Right lobe of liver (tissue), 6 donors: ENCODE data around the gene RBM19. TPM values are rescaled to one million over a fixed set of nuclear protein-coding genes. Genes with fewer than 3 reads are reported as not detected.

Experiments used
- ATAC-seq, 4 donors: fragments of 200-7000 bp; cut with Tn5 transposase; one replicate each; pipeline ENCODE4 v1.9.1; 2020; ENCODE audit warnings: mild to moderate bottlenecking in 4 of 4, moderate library complexity in 4 of 4
- DNase-seq, 3 donors: peaks; one replicate each; pipeline ENCODE4 v3.0.0-alpha.2; 2020
- H3K27ac ChIP-seq, 3 donors: fragments of 200-600 bp; one replicate each; pipeline ENCODE4 v1.8.0; 2022
- H3K27me3 ChIP-seq, 2 donors: fragments of 200-600 bp; one replicate each; pipeline ENCODE4 v1.8.0; 2022
- H3K36me3 ChIP-seq, 4 donors: fragments of 200-600 bp; sonication (generic) in 1 of 4; one replicate each; pipeline versions ENCODE4 v1.5.1 to v1.8.0; 2017 to 2022; ENCODE audit warnings: control low read depth in 1 of 4
- H3K4me1 ChIP-seq, 4 donors: fragments of 200-600 bp; sonication (generic) in 1 of 4; one replicate each; pipeline versions ENCODE4 v1.5.1 to v1.8.0; 2017 to 2022; ENCODE audit warnings: control low read depth in 1 of 4
- H3K4me3 ChIP-seq, 3 donors: fragments of 200-600 bp; one replicate each; pipeline ENCODE4 v1.8.0; 2022
- H3K9me3 ChIP-seq, 4 donors: fragments of 200-600 bp; sonication (generic) in 1 of 4; one replicate each; pipeline versions ENCODE4 v1.5.1 to v1.8.0; 2017 to 2022; ENCODE audit warnings: control low read depth in 1 of 4
- POLR2A ChIP-seq: fragments of 450-650 bp; IDR thresholded peaks from one replicate; pipeline ENCODE4 v1.6.1; 2017; ENCODE audit warnings: antibody characterized with exemption, mild to moderate bottlenecking
- WGBS: methylation state at CpG from one replicate; pipeline ENCODE4 v1.1.6; 2018; ENCODE audit warnings: low coverage, low lambda C conversion rate; ENCODE audit not compliant: insufficient coverage; ENCODE audit errors: missing lambda C conversion rate; 5-methylcytosine and 5-hydroxymethylcytosine counted together
- intact Hi-C, 2 donors: fragments of 100-400 bp; cut with DNase I; formaldehyde crosslinking; loops; one replicate each; pipeline versions ENCODE4 v1.11.2 to v1.14.1; 2022
- total RNA-seq, 6 experiments: library from RNA; depleted of rRNA in 2 of 6; stranded (reverse); fragments of >200 nt in 2 of 6; fragmentation: NEBNext Ultra II Directional in 3 of 6; extraction: Animal tissue kit (Norgen Biotek cat#: 25700) in 3 of 6; gene quantifications; one replicate each; pipeline versions ENCODE4 v1.1.0 to v1.2.4, GENCODE V29; 2016 to 2023
- TF ChIP-seq, protein P1 (sequence below), 4 donors: fragments of 200-600 bp in 3 of 4; fragments of 450-650 bp in 1 of 4; IDR thresholded peaks; one replicate each; pipeline versions ENCODE4 v1.5.1 to v1.8.0; 2016 to 2022; ENCODE audit warnings: antibody characterized with exemption in 4 of 4, mild to moderate bottlenecking in 2 of 4
- donor health status: DM: no; HTN: yes; CAD: no.
- donor health status: DM: no; HTN: no; CAD: no.
- donor health status: DM: no; HTN: no; CAD: no.
- donor health status: DM: no; HTN: yes; CAD: no.
- donor health status: DM: no; HTN: yes; CAD: no.

RBM19 gene
- total RNA-seq, 6 experiments from 2014 or later: 11.3 to 17.2 (median 14.2) TPM

DNA sequence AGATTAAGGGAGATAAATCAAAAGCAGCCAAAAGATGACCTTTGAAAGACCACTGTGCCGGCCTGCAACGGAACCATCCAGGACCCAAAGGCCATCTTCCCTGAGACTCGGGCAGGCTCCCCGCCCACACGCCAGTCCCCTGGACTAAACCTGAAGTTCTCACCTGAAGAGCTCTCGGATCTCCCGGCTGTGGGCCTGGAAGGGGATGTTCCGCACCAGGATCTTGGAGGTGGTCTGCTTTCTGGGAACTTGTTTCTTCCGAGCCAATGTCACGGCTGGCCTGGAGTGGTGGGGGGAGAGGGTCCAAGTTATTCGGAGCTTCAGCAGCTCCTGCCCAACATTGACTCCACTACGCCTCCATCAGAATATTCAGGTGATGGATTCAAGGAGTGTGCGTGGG is 51.3 kb downstream of the RBM19 start:
- Histone ChIP-seq H3K27me3 (no peaks in the 10 kb centered on the region), H3K9me3 (no peaks in the 10 kb centered on the region), H3K4me3 (no peak overlapping the region), H3K4me1 (no peaks in the 10 kb centered on the region), H3K36me3 (peaks cover 0 to 1% (median 0%) of the 10 kb centered on the region in 4 donors), H3K27ac (no peak overlapping the region)
- TF ChIP-seq POLR2A: no peak
- TF ChIP-seq, protein P1, sequence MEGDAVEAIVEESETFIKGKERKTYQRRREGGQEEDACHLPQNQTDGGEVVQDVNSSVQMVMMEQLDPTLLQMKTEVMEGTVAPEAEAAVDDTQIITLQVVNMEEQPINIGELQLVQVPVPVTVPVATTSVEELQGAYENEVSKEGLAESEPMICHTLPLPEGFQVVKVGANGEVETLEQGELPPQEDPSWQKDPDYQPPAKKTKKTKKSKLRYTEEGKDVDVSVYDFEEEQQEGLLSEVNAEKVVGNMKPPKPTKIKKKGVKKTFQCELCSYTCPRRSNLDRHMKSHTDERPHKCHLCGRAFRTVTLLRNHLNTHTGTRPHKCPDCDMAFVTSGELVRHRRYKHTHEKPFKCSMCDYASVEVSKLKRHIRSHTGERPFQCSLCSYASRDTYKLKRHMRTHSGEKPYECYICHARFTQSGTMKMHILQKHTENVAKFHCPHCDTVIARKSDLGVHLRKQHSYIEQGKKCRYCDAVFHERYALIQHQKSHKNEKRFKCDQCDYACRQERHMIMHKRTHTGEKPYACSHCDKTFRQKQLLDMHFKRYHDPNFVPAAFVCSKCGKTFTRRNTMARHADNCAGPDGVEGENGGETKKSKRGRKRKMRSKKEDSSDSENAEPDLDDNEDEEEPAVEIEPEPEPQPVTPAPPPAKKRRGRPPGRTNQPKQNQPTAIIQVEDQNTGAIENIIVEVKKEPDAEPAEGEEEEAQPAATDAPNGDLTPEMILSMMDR (IDR thresholded peaks at IDR 0.05): no peak
- 80% methylated on average over 2 of the region's 13 CpGs for WGBS
- intact Hi-C loops: loop anchor here (10.0 kb wide), 1 partner anchor 450 kb away; no protein-coding TSS in a partner anchor
- no peak for ATAC-seq
- DNase-seq: no peak

DNA sequence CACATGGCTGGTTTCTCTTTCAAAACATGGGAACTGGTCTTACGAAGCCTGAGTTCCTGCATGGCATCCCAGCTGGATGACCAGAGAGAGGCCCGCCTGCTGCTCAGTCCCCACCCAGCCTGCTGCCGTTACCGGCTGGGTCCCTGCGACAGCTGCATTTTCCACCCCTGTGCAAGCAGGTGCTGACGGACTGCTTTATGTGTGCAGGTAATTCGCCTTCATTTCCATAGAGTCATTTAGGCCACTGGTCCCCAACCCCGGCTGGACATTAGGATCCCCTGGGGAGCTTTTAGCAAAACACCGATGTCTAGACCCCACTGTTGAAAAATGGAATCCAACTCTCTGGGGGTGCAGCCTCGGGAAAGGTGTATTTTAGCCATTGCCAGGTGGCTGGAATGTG is 51.9 kb downstream of the RBM19 start:
- peaks cover 0 to 1% (median 0%) of the 10 kb centered on the region in 4 donors for H3K36me3 ChIP-seq
- no peaks in the 10 kb centered on the region for H3K27me3 ChIP-seq
- H3K4me3 ChIP-seq: no peak overlapping the region
- TF ChIP-seq, protein P1 (IDR thresholded peaks at IDR 0.05): no peak
- no peak for TF ChIP-seq POLR2A
- ATAC-seq (no peak), DNase-seq (no peak)
- no peaks in the 10 kb centered on the region for H3K4me1 ChIP-seq
- no peak overlapping the region for H3K27ac ChIP-seq
- intact Hi-C loops: loop anchor here (10.0 kb wide), 1 partner anchor 449 kb away; no protein-coding TSS in a partner anchor
- no peaks in the 10 kb centered on the region for H3K9me3 ChIP-seq
- WGBS: 62% methylated on average over 3 of the region's 10 CpGs

DNA sequence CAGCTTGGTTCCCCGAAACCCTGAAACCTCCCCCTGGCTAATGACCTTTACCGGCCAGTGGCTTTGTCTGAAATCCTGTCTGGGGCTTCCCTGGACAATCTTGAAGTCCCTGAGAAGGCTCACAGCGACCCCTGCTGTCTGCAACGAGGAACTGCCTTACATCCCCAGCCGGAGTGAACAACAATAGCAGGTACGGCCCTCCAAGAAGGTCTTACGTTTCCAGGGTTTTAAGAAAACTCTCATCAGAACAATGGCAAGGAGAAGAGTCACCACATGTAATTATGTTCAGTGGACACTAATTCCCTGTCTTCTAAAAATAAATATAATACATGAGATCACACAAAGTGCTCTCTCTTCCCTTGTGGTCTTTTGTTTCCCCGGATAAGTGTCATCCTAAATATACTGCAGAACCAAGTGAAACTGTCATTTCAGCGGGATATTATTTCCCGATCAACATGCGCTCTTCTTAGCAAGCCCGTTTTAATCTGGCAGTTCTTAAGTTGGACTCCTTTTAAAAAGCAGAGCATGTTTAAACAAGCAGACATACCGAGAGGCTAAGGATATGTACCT is 53.3 kb downstream of the RBM19 start:
- intact Hi-C loops: loop anchor here (10.0 kb wide), 1 partner anchor 448 kb away; no protein-coding TSS in a partner anchor
- Histone ChIP-seq H3K9me3 (no peaks in the 10 kb centered on the region), H3K4me3 (no peak overlapping the region), H3K27ac (no peak overlapping the region), H3K4me1 (no peaks in the 10 kb centered on the region), H3K36me3 (peaks cover 0 to 1% (median 0%) of the 10 kb centered on the region in 4 donors), H3K27me3 (no peaks in the 10 kb centered on the region)
- ATAC-seq: peak; percentile 64 to 84 (median 78)
- 58% methylated on average over 12 of the region's 13 CpGs for WGBS
- TF ChIP-seq, protein P1 (IDR thresholded peaks at IDR 0.05): peak; percentile 68 to 83 (median 76)
- no peak for TF ChIP-seq POLR2A
- peak in 2 of 3 donors; percentile 49 to 57 for DNase-seq

DNA sequence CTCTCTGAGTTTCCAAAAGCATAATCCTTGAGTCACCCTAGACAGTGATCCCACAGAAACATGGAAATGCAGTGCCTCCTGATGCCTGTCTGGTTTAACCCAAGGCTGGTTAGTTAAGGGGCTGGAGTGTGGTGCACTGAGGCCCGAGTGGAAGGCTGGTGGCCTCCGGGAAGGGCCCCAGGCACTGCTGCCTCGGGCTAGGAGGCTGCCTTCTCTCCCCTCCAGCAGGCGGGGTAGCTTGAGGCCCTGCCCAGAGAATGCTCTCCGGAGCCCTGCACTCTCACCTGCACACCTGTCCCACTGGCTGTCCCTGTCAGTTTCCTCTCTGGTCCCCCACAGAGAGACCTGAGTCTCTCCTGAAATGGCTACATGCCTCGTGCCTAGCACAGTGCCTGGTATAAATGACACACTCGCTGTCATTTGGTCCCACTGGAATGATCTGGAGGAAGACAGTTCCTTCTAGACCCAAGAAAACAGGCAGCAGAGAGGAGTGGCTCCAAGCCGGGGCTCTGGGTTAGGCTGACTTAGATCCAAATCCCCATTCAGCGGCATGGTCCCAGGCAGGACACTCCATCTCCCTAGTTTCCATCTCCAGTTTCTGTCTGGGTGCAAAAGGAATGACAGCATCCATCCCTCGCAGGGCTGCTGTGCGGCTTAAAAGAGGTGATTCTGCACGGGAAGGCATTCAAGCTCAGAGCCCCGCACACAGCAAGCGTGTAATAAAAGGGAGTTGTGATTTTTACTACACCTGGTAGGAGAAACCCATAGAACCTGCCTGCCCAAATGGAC is 54.0 kb downstream of the RBM19 start:
- H3K36me3 ChIP-seq: no peaks in the 10 kb centered on the region
- ATAC-seq (no peak), DNase-seq (no peak)
- TF ChIP-seq, protein P1 (IDR thresholded peaks at IDR 0.05): no peak
- no peak for TF ChIP-seq POLR2A
- H3K4me3 ChIP-seq: no peak overlapping the region
- WGBS: no CpG with 5 or more reads among the region's 14 CpGs
- H3K9me3 ChIP-seq: no peaks in the 10 kb centered on the region
- intact Hi-C loops: loop anchor here (10.0 kb wide), 1 partner anchor 447 kb away; no protein-coding TSS in a partner anchor
- no peaks in the 10 kb centered on the region for H3K4me1 ChIP-seq
- H3K27me3 ChIP-seq: no peaks in the 10 kb centered on the region
- no peak overlapping the region for H3K27ac ChIP-seq
